Measurements from ENCODE around the gene THAP7.

The THAP7 gene

GRCh38 chr22:20960609-20961008 lies 41.3 kb downstream of the THAP7 start:
- TF ChIP-seq ZFX (IDR thresholded peaks at IDR 0.05; ENCODE audit: borderline replicate concordance) (no peak), CTCF (IDR thresholded peaks at IDR 0.05) (no peak)
- no peak overlapping the region for H3K27ac ChIP-seq

GRCh38 chr22:20959578-20960461 lies 42.1 kb downstream of the THAP7 start:
- TF ChIP-seq CTCF (IDR thresholded peaks at IDR 0.05) (no peak), ZFX (IDR thresholded peaks at IDR 0.05; ENCODE audit: borderline replicate concordance) (no peak)
- no peak overlapping the region for H3K27ac ChIP-seq

GRCh38 chr22:20957683-20958431 lies 44.1 kb downstream of the THAP7 start:
- H3K27ac ChIP-seq, result peak overlapping the region; percentile 76

GRCh38 chr22:20957102-20957682 lies 44.7 kb downstream of the THAP7 start:
- TF ChIP-seq CTCF (IDR thresholded peaks at IDR 0.05) (no peak), ZFX (IDR thresholded peaks at IDR 0.05; ENCODE audit: borderline replicate concordance) (no peak)
- H3K27ac ChIP-seq, result peak overlapping the region; percentile 76

More at GRCh38 chr22:20957683-20958431, 44.1 kb downstream of the THAP7 start:
- TF ChIP-seq CTCF (IDR thresholded peaks at IDR 0.05) (0 out of 2 replicates have a peak, but pooled peaks have one; percentile 4), ZFX (IDR thresholded peaks at IDR 0.05; ENCODE audit: borderline replicate concordance) (no peak)

GRCh38 chr22:20956258-20957101 lies 45.4 kb downstream of the THAP7 start:
- no peak for TF ChIP-seq CTCF (IDR thresholded peaks at IDR 0.05)
- no peak for TF ChIP-seq ZFX (IDR thresholded peaks at IDR 0.05; ENCODE audit: borderline replicate concordance)
- H3K27ac ChIP-seq, result peak overlapping the region; percentile 76

GRCh38 chr22:20955548-20955947 lies 46.4 kb downstream of the THAP7 start:
- peak overlapping the region; percentile 76 for H3K27ac ChIP-seq
- TF ChIP-seq CTCF (IDR thresholded peaks at IDR 0.05) (no peak), ZFX (IDR thresholded peaks at IDR 0.05; ENCODE audit: borderline replicate concordance) (no peak)
